ENCODE results near the gene NLRC5.
"Not testable (repeated sequence)": the region's sequence is repeated elsewhere in the genome, so short reads cannot be mapped to it uniquely, and the experiment has no call there.

Gene NLRC5

DNA sequence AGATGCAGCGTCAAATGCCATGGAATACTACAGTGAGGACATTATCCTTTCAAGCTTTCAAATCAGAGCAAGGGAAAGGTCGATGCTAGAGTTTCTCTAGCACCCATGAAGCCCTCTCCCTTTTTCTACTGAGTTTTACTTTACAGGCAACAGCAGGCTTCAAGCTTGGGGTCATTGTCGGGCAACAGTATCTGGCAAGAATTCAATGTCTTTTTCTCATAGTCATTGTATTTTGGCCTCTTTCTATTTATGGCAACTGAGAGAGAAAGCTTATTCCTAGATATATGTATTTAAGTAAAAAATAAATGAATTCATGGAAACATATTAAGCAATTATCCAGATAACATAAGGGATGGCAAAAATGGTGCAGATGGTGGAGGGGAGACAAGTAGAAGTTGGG lies 28.0 kb upstream of the NLRC5 start:
- no peak for DNase-seq

DNA sequence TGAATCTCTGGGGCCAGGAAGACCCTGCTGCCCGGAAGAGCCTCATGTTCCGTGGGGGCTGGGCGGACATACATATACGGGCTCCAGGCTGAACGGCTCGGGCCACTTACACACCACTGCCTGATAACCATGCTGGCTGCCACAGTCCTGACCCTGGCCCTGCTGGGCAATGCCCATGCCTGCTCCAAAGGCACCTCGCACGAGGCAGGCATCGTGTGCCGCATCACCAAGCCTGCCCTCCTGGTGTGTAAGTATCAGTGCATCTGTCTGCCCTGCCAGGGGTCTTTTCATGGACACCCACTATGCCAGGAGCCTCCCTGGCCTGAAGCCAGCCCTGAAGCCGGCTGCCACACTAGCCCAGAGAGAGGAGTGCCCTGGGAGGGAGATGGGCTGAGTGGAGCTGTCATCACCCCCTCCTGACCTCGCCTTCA lies 27.5 kb upstream of the NLRC5 start, which contains the start of gene CETP:
Gene CETP (plus strand): TSS at position 100 of the 431 bp plus-strand sequence. CDS start 30 bp downstream, at position 130.
- no peak for DNase-seq

DNA sequence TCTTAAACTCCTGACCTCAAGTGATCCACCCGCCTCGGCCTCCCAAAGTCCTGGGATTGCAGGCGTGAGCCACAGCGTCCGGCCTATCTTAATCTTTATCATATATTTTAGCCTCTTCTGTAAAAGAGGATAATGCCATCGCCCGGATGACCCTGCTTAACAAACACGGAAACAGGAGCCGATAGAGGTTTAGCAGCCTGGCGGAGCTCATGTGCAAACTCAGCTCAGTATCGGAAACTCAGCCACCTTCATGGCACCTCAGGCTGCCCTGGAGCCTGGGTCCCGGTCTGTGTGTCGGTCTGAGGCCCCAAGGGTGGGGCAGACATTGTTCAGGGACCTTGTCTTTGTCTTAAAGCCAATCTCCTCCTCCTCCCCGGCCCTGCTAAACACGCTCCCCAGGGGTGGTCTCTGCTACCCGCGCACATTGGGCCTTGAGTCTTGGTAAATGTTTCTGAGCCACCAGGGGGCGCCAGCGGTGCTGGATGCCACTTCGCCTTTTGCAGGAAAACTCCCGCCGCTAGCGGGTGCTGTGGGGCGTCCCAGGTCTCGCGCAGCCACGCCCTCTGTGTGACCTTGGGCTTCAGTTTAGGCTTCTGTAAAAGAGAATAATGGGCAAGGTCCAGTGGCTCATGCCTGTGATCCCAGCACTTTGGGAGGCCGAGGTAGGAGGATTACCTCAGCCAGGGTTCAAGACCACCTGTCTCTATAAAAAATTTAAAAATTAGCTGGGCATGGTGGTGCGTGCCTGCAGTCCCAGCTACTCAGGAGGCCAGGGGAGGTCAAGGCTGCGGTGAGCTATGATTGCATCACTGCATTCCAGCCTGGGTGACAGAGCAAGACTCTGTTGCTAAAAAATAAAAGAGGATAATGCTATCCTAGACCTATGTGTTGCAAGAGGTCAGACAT lies 24.9 kb upstream of the NLRC5 start:
- peak; percentile 98 for DNase-seq

DNA sequence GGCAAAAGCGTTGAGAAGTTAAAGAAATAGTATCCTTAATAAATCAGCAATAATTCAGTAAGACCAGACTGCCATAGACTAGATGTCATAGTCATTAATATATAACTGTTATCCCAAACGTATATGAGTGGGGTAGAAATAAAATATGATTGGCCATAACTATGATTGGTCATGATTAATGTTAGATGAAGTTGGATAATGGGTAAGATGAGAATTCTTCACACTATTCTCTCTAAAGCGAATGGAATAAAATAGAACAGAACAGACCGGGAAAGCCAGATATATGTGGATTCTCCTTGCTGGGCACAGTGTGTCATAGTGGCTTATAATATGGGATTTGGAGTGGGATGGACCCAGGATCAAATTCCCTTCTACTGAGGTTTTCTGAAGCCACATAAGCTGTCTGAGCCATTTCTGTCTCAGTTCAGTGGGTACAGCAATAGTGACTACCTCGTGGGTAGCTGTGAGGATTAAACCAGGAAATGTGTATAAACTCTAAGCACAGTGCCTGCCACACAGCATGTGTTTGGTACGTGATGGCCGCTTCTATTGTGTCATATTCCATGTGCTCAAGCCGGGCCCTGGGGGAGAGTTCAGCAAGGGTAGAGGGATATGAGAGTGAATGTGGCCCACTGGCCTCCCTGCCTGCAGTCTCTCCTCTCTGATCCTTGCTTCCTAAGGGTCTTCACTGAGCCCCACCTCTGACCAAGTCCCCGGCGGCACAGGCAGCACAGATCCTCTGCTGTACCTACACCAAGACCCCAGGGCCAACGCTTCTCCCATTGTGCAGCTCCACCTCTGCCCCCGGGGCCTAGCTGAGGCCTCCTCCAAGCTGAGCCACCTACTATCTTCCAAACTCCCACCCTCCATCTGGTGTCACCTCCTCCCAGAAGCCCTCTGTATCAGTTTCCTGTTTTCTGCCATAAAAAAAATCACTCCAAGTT lies 23.9 kb upstream of the NLRC5 start:
- DNase-seq: no peak

DNA sequence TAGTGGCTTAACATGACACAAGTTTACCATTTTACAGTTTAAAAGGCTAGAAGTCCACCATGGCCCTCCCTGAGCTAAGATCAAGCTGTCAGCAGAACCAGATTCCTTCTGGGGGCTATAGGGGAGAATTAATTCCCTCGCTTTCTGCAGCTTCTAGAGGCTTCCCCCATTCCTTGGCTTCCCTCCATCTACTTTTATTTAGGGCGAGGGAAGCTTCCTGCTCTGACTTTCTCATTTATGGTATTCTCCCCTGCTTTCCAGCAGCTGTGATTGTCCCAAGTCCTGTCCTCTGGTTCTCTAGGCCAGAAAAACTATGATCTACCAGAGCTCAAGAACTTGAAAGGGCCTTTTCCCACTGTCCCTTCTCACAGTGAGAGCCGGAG lies 23.3 kb upstream of the NLRC5 start:
- DNase-seq: no peak

DNA sequence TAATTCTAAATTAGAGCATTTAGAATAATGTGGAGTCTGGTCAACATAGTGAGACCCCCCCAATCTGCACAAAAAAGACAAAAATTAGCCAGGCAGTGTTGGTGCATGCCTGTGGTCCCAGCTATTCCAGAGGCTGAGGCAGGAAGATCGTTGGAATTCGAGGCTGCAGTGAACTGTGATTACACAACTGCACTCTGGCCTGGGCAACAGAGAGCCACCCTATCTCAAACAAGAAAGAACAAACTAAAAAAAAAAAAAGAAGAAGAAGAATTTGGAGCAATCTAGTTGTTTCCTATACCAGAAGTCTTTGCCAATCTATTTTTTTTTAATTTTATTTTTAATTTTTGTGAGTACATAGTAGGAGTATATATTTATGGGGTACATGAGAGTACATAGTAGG lies 21.6 kb upstream of the NLRC5 start:
- no peak for DNase-seq

DNA sequence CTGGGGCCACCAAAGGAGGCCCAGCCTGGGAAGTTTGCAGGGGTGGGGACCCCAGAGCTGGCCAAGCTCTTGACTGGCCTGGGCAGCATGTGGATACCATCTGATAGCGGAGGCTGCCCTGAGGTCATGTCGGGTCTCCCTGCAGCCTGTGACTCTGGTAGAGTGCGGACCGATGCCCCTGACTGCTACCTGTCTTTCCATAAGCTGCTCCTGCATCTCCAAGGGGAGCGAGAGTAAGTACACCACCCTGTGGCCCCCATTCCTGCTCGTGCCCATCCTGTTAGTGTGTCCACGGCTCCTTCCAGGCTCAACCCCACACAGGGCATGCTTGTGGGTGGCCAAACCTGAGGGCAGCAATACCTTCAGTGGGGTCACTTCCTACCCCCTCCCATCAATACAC lies 19.6 kb upstream of the NLRC5 start:
- DNase-seq: no peak

DNA sequence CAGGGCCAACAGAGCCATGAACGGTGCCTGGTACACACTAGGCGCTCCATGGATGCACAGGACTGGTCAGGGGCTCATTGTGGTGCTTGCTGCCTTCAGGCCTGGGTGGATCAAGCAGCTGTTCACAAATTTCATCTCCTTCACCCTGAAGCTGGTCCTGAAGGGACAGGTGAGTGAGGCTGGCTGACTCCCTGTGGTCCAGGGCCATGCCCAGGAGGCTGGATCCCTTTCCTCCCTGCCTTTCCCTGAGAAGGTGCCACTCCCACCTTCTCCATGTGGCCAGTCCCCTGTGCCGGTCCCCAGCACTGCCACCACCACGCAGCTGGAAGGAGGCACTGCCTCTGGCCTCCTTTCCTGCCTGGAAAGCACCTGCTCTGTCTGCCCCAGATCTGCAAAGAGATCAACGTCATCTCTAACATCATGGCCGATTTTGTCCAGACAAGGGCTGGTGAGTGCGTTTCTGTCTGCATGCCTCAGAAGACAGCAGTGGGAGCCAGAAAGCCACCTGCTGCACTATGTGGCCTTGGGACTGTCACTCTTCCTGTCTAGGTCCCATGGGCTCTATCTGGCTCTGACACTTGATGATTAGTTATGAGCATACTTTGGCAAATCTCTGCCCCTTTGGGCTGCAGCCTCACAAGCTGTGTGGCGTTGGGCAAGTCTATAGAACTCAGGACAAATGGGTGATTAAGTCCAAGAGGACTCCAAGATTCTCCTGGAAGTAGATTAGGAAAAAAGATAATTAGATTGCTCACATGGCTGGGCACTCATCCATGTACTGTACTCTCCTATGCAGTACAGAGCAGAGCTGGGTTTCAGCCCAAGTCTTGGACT lies 18.2 kb upstream of the NLRC5 start:
- DNase-seq: no peak

DNA sequence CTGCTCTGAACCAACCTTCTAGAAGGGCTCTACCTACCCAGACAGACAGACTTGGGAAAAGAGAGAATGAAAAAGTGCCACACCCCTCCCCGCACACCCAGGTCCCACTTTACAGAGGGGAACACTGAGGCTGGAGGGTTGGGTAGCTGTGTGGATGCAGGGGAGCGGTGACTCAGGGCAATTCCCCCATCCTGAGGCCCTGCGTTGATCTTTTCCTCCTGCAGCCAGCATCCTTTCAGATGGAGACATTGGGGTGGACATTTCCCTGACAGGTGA lies 17.7 kb upstream of the NLRC5 start:
- DNase-seq: no peak

DNA sequence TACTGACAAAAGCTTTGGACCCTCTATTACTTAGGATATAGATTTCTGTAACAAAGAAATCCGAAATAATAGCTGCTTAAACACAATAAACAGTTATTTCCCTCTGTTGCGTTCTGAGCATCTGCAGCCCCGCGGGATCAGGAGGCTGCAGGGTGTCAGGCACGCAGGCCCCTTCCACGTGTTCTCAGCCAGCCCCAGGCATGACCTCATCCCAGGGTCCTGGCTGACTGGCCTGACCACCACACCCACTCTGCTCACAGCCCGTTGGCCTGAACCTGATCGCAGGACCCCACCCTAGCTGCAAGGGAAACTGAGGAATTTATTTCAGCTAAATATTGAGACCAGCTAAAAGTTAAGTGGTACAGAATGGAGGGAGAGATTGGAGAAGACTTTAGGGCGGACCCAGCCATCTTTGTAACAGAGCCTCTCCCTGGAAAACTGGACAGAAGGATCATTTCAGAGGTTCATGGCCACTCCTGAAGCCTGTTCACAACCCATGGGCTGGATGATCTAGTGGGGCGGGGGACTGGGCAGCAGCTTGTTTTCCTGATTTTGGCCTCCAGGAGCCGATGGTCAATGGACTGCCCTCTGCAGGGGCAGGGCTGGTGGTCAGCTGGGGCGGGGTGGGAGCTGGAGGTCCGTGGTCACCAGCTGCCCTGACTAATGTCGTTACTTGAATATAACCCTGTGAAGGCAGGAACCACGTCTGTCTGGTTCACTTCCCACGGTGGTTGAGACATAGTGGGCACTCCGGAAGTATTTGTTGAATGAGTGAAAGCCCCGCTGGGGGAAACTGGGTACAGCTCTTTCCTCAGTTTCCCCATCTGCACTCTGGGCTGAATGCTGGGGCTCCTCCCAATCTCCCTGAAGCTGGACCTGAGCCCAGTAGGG lies 16.7 kb upstream of the NLRC5 start:
- DNase-seq: no peak

DNA sequence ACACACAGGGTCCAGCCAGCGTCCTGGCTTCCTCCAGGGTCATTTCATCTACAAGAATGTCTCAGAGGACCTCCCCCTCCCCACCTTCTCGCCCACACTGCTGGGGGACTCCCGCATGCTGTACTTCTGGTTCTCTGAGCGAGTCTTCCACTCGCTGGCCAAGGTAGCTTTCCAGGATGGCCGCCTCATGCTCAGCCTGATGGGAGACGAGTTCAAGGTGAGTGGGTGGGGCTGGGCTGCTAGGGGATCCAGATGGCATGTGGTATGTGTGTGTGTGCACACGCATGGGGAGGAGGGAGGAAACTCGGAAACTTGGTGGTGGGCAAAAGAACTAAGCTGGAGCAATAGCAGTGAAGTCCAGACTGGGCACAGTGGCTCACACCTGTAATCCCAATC lies 16.1 kb upstream of the NLRC5 start:
- no peak for DNase-seq

DNA sequence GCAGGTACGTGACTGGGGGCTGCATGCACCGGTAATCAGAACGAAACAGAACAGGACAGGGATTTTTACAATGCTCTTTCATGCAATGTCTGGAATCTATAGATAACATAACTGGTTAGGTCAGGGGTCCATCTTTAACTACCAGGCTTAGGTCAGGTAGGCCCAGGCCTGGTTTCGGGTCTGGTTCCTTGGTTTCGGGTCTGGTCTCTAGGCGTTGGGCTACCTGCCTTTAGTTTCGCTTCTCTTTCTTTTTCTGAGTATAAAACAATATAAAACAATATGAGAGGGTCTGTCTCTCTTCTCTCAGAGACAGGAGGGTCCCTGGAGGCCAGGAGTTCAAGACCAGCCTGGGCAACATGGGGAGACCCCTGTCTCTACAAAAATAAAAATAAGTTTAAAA lies 15.5 kb upstream of the NLRC5 start:
- not testable (repeated sequence) for DNase-seq

DNA sequence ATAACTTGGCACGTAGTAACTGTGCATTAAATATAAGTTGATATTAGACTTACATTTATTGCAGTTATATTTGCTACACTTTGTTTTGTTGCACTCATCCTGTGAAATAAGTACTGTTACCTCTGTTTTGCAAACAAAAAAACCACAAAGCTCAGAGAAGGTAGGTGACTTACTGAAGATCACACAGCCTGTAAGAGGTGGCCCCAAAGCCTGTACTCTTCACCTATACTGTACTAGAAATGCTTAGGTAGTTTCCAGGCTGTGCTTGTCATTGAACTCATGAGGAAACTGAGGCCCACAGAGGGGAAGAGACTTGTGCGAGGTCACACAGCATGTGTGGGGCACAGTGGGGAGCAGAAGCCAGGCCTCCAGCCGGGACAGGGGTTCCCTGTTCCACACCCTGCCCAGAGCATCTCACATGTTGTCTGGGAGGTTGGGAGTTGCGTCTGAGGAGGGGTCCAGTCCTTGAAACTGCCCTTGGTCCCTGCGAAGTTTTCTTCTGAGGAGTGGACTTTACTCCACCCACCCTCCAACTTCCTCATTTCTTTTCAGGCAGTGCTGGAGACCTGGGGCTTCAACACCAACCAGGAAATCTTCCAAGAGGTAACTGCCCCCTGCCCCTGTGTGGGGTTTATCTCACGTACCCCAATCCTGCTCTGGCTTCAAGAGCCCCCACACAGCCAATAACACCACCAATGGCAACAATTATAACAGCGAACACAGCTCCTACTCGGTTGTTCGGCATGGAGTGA lies 14.6 kb upstream of the NLRC5 start:
- DNase-seq: no peak

DNA sequence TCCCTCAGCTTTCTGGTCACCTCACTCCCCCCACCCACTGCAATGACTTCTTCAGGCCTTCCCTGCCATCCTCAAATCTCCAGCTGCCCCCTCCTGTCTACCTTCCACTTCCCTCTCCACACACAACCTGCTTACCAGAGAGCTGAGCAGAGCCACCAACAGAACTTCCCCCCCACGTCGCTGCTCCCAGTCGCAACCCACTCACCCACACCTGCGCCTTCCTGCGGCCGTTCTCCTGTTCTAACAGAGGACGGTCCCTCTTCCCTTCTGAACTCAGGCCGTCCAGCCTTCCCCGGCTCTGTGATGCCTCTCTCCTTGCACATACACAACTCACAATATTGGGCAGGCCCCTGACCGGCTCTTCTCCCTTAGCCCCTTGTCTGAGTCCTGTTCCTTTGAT lies 13.6 kb upstream of the NLRC5 start:
- DNase-seq: no peak

DNA sequence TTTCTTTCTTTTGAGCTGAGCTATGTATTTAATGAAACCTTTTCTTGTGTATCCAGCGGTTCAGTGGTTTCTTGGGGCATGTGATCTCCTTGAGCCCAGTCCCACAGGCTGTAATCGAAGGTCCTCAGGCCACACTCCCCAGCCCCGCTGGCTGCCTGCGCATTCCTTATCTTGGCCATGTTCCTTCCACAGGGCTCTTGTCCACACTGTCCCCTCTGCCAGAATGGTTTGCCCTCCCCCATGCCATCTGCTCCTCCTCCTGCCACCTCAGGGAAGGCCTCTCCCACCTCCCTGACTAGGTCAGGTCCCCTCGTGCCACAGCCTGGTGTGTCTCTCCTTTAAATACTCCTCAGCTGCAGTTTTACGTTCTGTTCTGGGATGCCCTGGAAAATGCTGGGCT lies 12.1 kb upstream of the NLRC5 start:
- no peak for DNase-seq

DNA sequence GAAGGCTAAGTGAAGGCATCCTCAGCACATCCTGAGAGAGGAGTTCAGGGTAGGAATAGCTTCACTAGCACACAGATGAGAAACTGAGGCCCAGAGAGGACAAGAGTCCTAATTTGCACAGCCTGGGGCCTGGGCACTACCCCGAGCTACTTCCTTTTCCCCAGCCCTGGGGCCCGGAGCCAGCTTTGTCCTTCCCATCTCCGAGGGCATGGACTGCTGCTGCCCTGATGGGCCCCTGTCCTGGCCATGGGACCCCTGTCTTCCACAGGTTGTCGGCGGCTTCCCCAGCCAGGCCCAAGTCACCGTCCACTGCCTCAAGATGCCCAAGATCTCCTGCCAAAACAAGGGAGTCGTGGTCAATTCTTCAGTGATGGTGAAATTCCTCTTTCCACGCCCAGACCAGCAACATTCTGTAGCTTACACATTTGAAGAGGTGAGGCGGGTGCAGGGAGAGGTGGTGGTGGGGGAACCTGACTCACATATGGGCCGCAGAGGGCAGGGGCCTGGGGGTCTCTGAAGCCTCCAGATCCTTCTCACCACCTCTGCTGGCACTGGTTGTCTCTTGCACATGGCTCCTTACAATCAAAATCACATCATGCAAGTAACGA lies 11.4 kb upstream of the NLRC5 start:
- no peak for DNase-seq

DNA sequence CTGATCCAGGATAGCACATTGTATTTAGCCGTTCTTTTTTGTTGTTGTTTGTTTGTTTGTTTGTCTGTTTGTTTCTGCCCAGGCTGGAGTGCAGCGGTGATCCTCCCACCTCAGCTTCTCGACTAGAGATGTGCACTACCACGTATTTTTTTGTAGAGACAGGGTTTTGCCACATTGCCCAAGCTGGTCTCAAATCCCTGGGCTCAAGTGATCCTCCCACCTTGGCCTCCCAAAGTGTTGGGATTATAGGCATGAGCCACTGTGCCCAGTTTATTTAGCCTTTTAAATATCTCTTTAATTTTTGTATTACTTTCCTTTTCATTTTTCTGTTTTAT lies 9.2 kb upstream of the NLRC5 start:
- DNase-seq: no peak

DNA sequence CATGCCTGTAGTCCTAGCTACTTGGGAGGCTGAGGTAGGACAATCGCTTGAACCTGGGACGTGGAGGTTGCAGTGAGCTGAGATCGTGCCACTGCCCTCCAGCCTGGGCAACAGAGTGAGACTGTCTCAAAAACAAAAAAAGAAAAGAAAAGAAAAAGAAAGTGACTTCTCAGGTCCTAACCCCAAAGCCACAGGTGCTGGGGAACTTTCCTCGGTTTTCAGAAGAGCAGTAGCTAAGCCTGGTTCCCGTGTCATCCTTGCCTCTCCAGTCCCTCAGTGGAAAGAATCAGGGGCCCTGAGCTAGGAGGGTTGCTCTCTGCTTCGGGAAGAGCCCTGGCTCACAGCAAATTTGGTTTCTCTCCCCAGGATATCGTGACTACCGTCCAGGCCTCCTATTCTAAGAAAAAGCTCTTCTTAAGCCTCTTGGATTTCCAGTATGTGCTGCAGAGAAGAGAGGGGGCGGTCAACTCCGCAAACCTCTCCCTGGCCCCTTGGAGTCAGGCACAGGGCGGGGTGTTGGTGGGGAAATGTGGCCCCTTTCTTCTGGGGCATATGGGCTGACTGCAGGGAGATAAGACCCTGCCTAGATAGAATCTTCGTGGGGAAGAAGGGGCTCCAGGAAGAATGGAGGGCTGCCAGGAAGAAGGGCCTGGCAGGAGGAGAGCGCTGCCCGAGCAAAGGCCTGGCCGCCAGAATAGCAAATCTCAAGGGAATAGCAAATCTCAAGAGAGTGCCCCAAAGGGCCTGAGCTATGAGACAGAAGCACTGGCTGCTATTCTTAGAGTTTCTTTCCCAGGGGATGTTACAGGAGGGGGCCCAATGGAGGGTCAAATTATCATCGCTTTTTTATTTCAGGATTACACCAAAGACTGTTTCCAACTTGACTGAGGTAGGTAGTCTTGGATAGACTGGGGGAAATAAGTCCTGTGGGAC lies 8.3 kb upstream of the NLRC5 start:
- DNase-seq: no peak

DNA sequence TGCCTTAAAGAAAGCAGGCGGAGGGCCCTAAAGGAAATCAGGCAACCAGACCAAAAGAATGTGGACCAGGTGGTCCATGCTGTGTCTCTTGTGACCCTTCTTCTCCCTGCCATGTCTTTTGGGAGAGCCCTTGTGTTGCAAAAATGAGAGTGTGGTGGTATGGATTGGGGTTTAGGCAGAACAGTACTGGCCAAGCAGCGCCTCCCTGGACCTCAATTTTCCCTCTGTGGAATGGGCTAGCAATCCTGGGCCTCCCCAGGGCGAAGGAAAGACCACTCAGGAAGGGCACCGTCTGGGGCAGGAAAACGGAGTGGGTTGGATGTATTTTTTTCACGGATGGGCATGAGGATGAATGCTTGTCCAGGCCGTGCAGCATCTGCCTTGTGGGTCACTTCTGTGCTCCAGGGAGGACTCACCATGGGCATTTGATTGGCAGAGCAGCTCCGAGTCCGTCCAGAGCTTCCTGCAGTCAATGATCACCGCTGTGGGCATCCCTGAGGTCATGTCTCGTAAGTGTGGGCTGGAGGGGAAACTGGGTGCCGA lies 7.6 kb upstream of the NLRC5 start:
- DNase-seq: no peak

DNA sequence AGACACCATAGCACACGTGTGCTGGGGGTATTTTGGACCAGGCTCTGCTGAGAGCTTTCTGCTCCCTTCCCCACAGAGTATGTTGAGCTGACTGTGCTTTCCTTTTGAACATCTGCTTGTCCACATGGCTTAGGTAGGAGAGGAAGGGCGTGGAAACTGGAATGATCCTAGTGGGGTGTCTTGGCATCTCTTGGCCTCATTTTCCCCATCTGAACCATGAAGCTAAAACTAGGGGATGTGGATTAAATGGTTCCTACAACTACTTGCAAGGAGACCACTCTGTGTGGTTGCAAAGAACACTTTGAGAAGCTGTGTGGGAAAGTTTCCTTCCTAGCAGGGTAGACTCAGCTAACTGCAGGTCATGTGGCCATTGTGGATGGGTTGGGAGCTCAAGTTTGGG lies 6.7 kb upstream of the NLRC5 start:
- no peak for DNase-seq
